ENCODE results near the gene JAZF1.

JAZF1 gene

GRCh38 chr7:27955596-27955995 lies 225.0 kb downstream of the JAZF1 start:
- Histone ChIP-seq H3K36me3 (ENCODE audit: control insufficient read depth in 1 of 2, insufficient read depth in 2 of 2, low read length in 2 of 2) (no peaks in the 10 kb centered on the region), H3K4me3 (ENCODE audit: low read depth in 1 of 2, low read length in 2 of 2) (no peak overlapping the region), H3K27me3 (ENCODE audit: low read depth, low read length) (no peaks in the 10 kb centered on the region), H3K27ac (ENCODE audit: low read length) (no peak overlapping the region), H3K4me1 (ENCODE audit: control insufficient read depth in 1 of 2, insufficient read depth in 2 of 2, low read length in 2 of 2) (peaks cover 0 to 7% of the 10 kb centered on the region in 2 donors), H3K9me3 (ENCODE audit: control insufficient read depth in 1 of 2, low read length in 2 of 2) (no peaks in the 10 kb centered on the region)

- Histone ChIP-seq H3K27me3 (ENCODE audit: low read depth, low read length) (no peaks in the 10 kb centered on the region), H3K4me1 (ENCODE audit: control insufficient read depth in 1 of 2, insufficient read depth in 2 of 2, low read length in 2 of 2) (peaks cover 0 to 7% of the 10 kb centered on the region in 2 donors), H3K36me3 (ENCODE audit: control insufficient read depth in 1 of 2, insufficient read depth in 2 of 2, low read length in 2 of 2) (no peaks in the 10 kb centered on the region), H3K4me3 (ENCODE audit: low read depth in 1 of 2, low read length in 2 of 2) (no peak overlapping the region), H3K9me3 (ENCODE audit: control insufficient read depth in 1 of 2, low read length in 2 of 2) (no peaks in the 10 kb centered on the region), H3K27ac (ENCODE audit: low read length) (no peak overlapping the region)
Measured at GRCh38 chr7:27955011-27955410, 225.6 kb downstream of the JAZF1 start.

- peaks cover 0 to 7% of the 10 kb centered on the region in 2 donors for H3K4me1 ChIP-seq (ENCODE audit: control insufficient read depth in 1 of 2, insufficient read depth in 2 of 2, low read length in 2 of 2)
- no peaks in the 10 kb centered on the region for H3K36me3 ChIP-seq (ENCODE audit: control insufficient read depth in 1 of 2, insufficient read depth in 2 of 2, low read length in 2 of 2)
- no peak overlapping the region for H3K27ac ChIP-seq (ENCODE audit: low read length)
- H3K4me3 ChIP-seq (ENCODE audit: low read depth in 1 of 2, low read length in 2 of 2): no peak overlapping the region
- H3K27me3 ChIP-seq (ENCODE audit: low read depth, low read length): no peaks in the 10 kb centered on the region
- H3K9me3 ChIP-seq (ENCODE audit: control insufficient read depth in 1 of 2, low read length in 2 of 2): no peaks in the 10 kb centered on the region
Measured at GRCh38 chr7:27953777-27954176, 226.8 kb downstream of the JAZF1 start.

GRCh38 chr7:27953361-27953760 lies 227.2 kb downstream of the JAZF1 start:
- Histone ChIP-seq H3K4me3 (ENCODE audit: low read depth in 1 of 2, low read length in 2 of 2) (no peak overlapping the region), H3K27ac (ENCODE audit: low read length) (no peak overlapping the region), H3K27me3 (ENCODE audit: low read depth, low read length) (no peaks in the 10 kb centered on the region), H3K4me1 (ENCODE audit: control insufficient read depth in 1 of 2, insufficient read depth in 2 of 2, low read length in 2 of 2) (peaks cover 0 to 7% of the 10 kb centered on the region in 2 donors), H3K36me3 (ENCODE audit: control insufficient read depth in 1 of 2, insufficient read depth in 2 of 2, low read length in 2 of 2) (no peaks in the 10 kb centered on the region), H3K9me3 (ENCODE audit: control insufficient read depth in 1 of 2, low read length in 2 of 2) (no peaks in the 10 kb centered on the region)

GRCh38 chr7:27952456-27953285 lies 227.9 kb downstream of the JAZF1 start:
- H3K4me3 ChIP-seq (ENCODE audit: low read depth in 1 of 2, low read length in 2 of 2): no peak overlapping the region
- no peak overlapping the region for H3K27ac ChIP-seq (ENCODE audit: low read length)
- H3K27me3 ChIP-seq (ENCODE audit: low read depth, low read length): no peaks in the 10 kb centered on the region
- H3K36me3 ChIP-seq (ENCODE audit: control insufficient read depth in 1 of 2, insufficient read depth in 2 of 2, low read length in 2 of 2): no peaks in the 10 kb centered on the region
- peaks cover 5 to 7% of the 10 kb centered on the region in 2 donors for H3K4me1 ChIP-seq (ENCODE audit: control insufficient read depth in 1 of 2, insufficient read depth in 2 of 2, low read length in 2 of 2)
- H3K9me3 ChIP-seq (ENCODE audit: control insufficient read depth in 1 of 2, low read length in 2 of 2): no peaks in the 10 kb centered on the region

- Histone ChIP-seq H3K27me3 (ENCODE audit: low read depth, low read length) (no peaks in the 10 kb centered on the region), H3K4me1 (ENCODE audit: control insufficient read depth in 1 of 2, insufficient read depth in 2 of 2, low read length in 2 of 2) (peaks cover 7 to 20% of the 10 kb centered on the region in 2 donors), H3K9me3 (ENCODE audit: control insufficient read depth in 1 of 2, low read length in 2 of 2) (no peaks in the 10 kb centered on the region), H3K36me3 (ENCODE audit: control insufficient read depth in 1 of 2, insufficient read depth in 2 of 2, low read length in 2 of 2) (no peaks in the 10 kb centered on the region), H3K4me3 (ENCODE audit: low read depth in 1 of 2, low read length in 2 of 2) (no peak overlapping the region), H3K27ac (ENCODE audit: low read length) (no peak overlapping the region)
Measured at GRCh38 chr7:27950123-27950522, 230.5 kb downstream of the JAZF1 start.

GRCh38 chr7:27948861-27949260 lies 231.7 kb downstream of the JAZF1 start:
- H3K27me3 ChIP-seq (ENCODE audit: low read depth, low read length): no peaks in the 10 kb centered on the region
- no peak overlapping the region for H3K27ac ChIP-seq (ENCODE audit: low read length)
- H3K9me3 ChIP-seq (ENCODE audit: control insufficient read depth in 1 of 2, low read length in 2 of 2): no peaks in the 10 kb centered on the region
- no peak overlapping the region for H3K4me3 ChIP-seq (ENCODE audit: low read depth in 1 of 2, low read length in 2 of 2)
- peaks cover 7 to 20% of the 10 kb centered on the region in 2 donors for H3K4me1 ChIP-seq (ENCODE audit: control insufficient read depth in 1 of 2, insufficient read depth in 2 of 2, low read length in 2 of 2)
- H3K36me3 ChIP-seq (ENCODE audit: control insufficient read depth in 1 of 2, insufficient read depth in 2 of 2, low read length in 2 of 2): no peaks in the 10 kb centered on the region

GRCh38 chr7:27947586-27948278 lies 232.9 kb downstream of the JAZF1 start:
- no peaks in the 10 kb centered on the region for H3K27me3 ChIP-seq (ENCODE audit: low read depth, low read length)
- peaks cover 3 to 20% of the 10 kb centered on the region in 2 donors for H3K4me1 ChIP-seq (ENCODE audit: control insufficient read depth in 1 of 2, insufficient read depth in 2 of 2, low read length in 2 of 2)
- H3K27ac ChIP-seq (ENCODE audit: low read length): no peak overlapping the region
- no peak overlapping the region for H3K4me3 ChIP-seq (ENCODE audit: low read depth in 1 of 2, low read length in 2 of 2)
- no peaks in the 10 kb centered on the region for H3K9me3 ChIP-seq (ENCODE audit: control insufficient read depth in 1 of 2, low read length in 2 of 2)
- H3K36me3 ChIP-seq (ENCODE audit: control insufficient read depth in 1 of 2, insufficient read depth in 2 of 2, low read length in 2 of 2): no peaks in the 10 kb centered on the region

GRCh38 chr7:27946351-27946750 lies 234.2 kb downstream of the JAZF1 start:
- Histone ChIP-seq H3K36me3 (ENCODE audit: control insufficient read depth in 1 of 2, insufficient read depth in 2 of 2, low read length in 2 of 2) (no peaks in the 10 kb centered on the region), H3K27ac (ENCODE audit: low read length) (no peak overlapping the region)

GRCh38 chr7:27945058-27945795 lies 235.4 kb downstream of the JAZF1 start:
- Histone ChIP-seq H3K9me3 (ENCODE audit: control insufficient read depth in 1 of 2, low read length in 2 of 2) (no peaks in the 10 kb centered on the region), H3K27ac (ENCODE audit: low read length) (no peak overlapping the region), H3K27me3 (ENCODE audit: low read depth, low read length) (no peaks in the 10 kb centered on the region), H3K36me3 (ENCODE audit: control insufficient read depth in 1 of 2, insufficient read depth in 2 of 2, low read length in 2 of 2) (no peaks in the 10 kb centered on the region), H3K4me3 (ENCODE audit: low read depth in 1 of 2, low read length in 2 of 2) (no peak overlapping the region), H3K4me1 (ENCODE audit: control insufficient read depth in 1 of 2, insufficient read depth in 2 of 2, low read length in 2 of 2) (peaks cover 0 to 20% of the 10 kb centered on the region in 2 donors)

More at GRCh38 chr7:27946351-27946750, 234.2 kb downstream of the JAZF1 start:
- Histone ChIP-seq H3K9me3 (ENCODE audit: control insufficient read depth in 1 of 2, low read length in 2 of 2) (no peaks in the 10 kb centered on the region), H3K27me3 (ENCODE audit: low read depth, low read length) (no peaks in the 10 kb centered on the region), H3K4me1 (ENCODE audit: control insufficient read depth in 1 of 2, insufficient read depth in 2 of 2, low read length in 2 of 2) (peaks cover 0 to 20% of the 10 kb centered on the region in 2 donors), H3K4me3 (ENCODE audit: low read depth in 1 of 2, low read length in 2 of 2) (no peak overlapping the region)

- Histone ChIP-seq H3K9me3 (ENCODE audit: control insufficient read depth in 1 of 2, low read length in 2 of 2) (no peaks in the 10 kb centered on the region), H3K4me1 (ENCODE audit: control insufficient read depth in 1 of 2, insufficient read depth in 2 of 2, low read length in 2 of 2) (peaks cover 0 to 20% of the 10 kb centered on the region in 2 donors), H3K27ac (ENCODE audit: low read length) (no peak overlapping the region), H3K36me3 (ENCODE audit: control insufficient read depth in 1 of 2, insufficient read depth in 2 of 2, low read length in 2 of 2) (no peaks in the 10 kb centered on the region), H3K4me3 (ENCODE audit: low read depth in 1 of 2, low read length in 2 of 2) (no peak overlapping the region), H3K27me3 (ENCODE audit: low read depth, low read length) (no peaks in the 10 kb centered on the region)
Measured at GRCh38 chr7:27944643-27945042, 236.0 kb downstream of the JAZF1 start.
